GM10266 (cell line): Measurements from ENCODE around the gene UPF3A.

Source experiments
- DNase-seq: peaks from one replicate; pipeline ENCODE4 v3.0.0; 2012; ENCODE audit errors: extremely low spot score
- TF ChIP-seq, protein P1 (sequence below): IDR thresholded peaks from 2 replicates; pipeline ENCODE4 v1.5.1; 2012; ENCODE audit warnings: mild to moderate bottlenecking, low read depth; ENCODE audit not compliant: control insufficient read depth, insufficient read depth; ENCODE audit errors: missing control alignments

UPF3A gene

DNA sequence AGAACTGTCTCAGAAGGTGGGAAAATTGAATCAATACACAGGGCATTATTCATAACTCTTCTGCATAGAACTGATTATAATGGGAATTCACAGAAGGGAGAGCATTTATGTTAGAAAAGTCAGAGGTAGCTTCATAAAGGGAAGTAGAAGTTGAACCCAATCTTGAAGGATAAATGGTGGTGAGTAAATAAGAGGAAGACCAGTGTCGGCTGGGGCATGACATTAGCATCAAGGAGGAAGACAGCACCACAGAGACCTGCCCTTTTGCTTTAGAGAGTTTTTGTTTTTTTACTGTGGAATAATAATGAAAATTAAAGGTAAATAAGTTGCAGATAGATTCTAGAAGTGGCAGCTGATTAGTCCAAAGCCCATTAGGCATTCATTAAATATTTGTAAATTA, 24.9 kb upstream of the UPF3A start:
- TF ChIP-seq, protein P1, sequence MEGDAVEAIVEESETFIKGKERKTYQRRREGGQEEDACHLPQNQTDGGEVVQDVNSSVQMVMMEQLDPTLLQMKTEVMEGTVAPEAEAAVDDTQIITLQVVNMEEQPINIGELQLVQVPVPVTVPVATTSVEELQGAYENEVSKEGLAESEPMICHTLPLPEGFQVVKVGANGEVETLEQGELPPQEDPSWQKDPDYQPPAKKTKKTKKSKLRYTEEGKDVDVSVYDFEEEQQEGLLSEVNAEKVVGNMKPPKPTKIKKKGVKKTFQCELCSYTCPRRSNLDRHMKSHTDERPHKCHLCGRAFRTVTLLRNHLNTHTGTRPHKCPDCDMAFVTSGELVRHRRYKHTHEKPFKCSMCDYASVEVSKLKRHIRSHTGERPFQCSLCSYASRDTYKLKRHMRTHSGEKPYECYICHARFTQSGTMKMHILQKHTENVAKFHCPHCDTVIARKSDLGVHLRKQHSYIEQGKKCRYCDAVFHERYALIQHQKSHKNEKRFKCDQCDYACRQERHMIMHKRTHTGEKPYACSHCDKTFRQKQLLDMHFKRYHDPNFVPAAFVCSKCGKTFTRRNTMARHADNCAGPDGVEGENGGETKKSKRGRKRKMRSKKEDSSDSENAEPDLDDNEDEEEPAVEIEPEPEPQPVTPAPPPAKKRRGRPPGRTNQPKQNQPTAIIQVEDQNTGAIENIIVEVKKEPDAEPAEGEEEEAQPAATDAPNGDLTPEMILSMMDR = no peak
- no peak for DNase-seq

DNA sequence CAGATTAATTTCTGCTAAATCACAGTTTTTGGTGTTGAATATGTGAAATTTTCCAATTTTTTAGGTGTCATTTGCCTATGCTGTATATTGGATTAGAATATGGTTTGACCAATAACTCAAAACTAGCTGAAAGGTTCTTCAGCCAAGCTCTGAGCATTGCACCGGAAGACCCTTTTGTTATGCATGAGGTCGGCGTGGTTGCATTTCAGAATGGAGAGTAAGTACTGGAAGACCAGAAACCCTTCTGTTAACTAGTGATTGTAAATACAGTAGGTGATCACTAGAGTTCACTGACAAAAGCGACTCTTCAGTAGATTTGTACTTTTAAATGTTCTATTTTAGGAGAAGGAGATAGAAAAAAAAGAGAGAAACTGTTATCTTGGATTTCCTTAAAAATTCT, 24.4 kb upstream of the UPF3A start:
- DNase-seq = no peak
- TF ChIP-seq, protein P1 = no peak

DNA sequence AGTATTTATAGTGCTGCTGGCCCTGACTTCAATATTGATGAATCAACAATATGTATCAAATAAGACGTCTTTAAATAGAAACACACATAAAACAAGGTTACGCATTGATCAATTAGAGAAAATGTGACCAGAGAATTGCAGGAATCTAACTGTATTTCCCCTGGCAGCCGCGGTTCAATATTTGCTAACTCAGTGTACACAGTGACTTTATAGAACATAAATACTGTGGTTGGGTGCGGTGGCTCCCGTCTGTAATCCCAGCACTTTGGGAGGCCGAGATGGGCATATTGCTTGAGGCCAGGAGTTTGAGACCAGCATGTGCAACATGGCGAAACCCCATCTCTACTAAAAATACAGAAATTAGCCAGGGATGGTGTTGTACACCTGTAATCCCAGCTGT, 22.8 kb upstream of the UPF3A start:
- TF ChIP-seq, protein P1 = no peak
- no peak for DNase-seq

DNA sequence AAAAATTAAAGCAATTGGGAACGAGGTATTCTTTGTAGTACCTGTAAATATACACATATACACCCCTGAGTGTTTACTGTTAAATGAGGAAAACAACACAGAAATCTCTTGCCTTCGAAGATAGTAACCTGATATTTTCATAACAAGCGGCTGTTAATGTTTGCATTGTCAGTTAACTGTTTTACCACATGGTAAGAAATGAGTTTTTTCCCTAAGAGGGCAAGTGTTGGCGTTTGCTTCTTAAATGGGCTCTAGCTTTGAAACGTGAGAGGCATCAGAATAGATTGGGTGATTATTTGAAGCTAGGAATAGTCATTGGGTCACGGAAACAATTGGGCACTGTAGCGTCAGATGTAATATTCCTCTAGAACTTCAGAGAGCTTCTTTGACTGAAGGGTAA, 22.0 kb upstream of the UPF3A start:
- TF ChIP-seq, protein P1 = no peak
- no peak for DNase-seq

DNA sequence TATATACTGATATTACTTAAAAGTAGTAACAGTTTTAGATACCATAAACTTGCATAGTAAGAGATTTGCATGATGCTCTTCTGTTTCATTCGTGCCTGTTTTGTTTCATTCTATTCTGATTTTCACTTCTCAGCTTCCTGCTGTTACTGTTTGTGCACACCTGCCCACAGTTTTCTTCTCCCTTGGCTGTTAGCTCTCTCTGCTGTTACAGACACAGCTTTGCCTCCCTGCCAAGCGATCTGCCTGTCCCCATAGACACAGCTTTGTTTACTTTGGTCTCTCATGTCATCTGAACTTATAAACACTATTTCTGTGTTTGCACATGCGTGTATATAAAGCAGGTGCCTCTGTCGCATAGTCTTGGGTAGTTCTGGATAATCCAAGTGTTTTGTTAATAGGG, 21.4 kb upstream of the UPF3A start:
- DNase-seq = no peak
- TF ChIP-seq, protein P1 = no peak

DNA sequence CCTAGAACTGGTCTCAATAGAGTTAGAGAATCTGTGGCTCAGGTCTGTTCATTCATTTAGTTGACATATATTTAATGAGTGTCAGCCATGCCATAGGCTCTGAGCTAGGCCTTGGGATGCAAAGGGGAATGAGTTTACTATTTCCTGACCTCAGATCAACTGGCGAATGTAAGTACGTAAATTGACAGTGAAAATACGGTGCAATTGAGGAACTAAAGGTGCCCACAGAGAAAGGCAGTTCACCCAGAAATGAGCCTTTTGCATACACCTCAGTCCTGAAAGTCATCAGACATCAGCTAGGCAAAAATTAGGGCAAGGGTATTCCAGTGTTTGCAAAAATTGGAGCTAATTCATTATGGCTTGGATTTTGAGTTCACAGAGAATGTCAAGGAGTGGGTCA, 20.6 kb upstream of the UPF3A start:
- no peak for DNase-seq
- TF ChIP-seq, protein P1 = no peak

DNA sequence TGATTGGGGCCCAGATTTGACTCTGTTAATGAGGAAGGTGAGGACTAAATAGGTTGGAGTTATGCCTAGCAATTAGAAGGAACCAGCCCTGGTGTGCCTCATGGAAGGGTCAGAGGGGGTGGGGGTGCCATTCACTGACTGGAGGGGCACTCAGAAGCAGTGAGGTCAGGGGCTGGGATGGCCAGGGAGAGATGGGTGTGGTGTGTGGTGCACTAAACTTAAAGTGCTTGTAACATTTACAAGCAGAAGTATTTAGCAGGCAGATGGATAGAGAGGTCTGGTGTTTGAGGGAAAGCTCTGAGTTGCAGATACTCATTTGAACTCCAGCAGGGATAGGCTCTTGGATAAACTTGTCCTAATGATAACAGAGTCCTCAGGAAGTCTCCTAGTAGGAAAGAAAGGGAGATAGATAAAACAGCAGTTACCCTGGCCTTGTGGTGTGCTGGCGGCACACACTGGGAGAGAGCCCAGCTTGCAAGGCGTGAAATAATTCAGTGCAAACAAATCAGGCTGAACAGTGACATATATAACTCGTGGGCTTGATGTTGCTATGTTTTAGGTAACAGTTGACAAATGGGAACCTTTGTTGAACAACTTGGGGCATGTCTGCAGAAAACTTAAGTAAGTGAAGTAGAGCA, 20.0 kb upstream of the UPF3A start:
- DNase-seq = no peak
- TF ChIP-seq, protein P1 = no peak
